HG03432 (cell line): Measurements from ENCODE around the gene CELF2.

Source experiments
- ATAC-seq: cut with Tn5 transposase; IDR thresholded peaks from one replicate; pipeline ENCODE4 v1.9.1; 2021; ENCODE audit warnings: mild to moderate bottlenecking, moderate library complexity; ENCODE audit not compliant: unreplicated experiment

CELF2 gene

DNA sequence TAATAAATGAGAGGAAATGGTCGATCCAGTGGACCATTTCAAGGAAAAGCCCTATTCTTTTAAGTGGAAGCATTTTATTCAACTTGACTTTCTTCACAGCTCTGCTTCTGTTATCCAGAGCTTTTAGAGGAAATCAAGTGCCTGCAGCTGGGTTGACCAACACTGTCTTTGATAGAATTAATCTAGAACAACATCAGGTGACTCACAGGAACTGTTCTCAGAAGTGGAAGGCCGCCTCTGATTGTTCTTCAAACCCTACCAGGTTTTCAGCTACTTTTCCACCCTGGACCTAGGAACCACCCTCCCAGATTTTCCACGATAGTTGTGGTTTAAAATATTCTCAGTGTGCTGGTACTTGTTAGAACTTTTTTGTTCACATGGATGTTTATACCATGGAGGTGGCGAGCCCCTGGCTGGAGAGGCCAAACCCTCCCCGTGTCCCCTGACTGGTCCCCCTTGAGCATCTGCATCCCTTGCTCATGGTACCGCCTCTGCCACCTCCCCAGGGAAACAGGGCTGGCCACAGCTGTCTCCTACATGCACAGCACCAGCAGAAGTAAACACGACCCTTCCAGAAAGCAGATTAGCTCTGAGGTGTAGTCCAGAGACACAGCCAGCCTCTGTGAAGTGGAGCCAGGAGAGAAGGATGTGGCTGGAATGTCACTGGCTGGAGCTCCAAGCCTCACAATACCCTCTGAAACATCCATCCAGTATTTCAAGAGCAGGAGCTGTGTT, 300.4 kb downstream of the CELF2 start:
- ATAC-seq: no peak

- no peak for ATAC-seq
These were observed 301.3 kb downstream of the CELF2 start for GRCh38 chr10:11318826-11319598.

- no peak for ATAC-seq
These were observed 302.4 kb downstream of the CELF2 start for GRCh38 chr10:11319990-11320602.

- ATAC-seq: no peak
These were observed 303.3 kb downstream of the CELF2 start for GRCh38 chr10:11320809-11321520.

- peak; percentile 68 for ATAC-seq
These were observed 305.0 kb downstream of the CELF2 start for GRCh38 chr10:11322698-11323097.

- no peak for ATAC-seq
These were observed 307.2 kb downstream of the CELF2 start for GRCh38 chr10:11324761-11325321.

- ATAC-seq: no peak
These were observed 308.1 kb downstream of the CELF2 start for GRCh38 chr10:11325817-11326216.

DNA sequence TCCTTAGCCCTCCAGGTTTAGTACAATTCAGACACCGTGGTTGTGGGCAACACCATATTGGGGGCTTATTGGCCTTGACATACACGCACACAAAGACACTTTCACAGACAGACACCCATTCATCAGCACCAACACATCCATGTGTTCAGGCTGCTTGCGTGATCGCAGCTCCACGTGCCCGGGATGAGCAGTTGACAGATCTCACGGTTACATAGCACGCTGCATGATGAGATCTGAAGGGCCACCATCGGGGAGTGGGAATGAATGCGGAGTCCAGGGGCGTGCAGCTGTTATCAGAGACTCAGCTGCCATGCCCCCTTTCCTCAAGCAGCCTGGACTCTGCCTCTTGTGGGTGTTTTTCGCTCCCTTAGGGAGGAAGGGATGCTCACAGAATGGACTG, 308.6 kb downstream of the CELF2 start:
- no peak for ATAC-seq

DNA sequence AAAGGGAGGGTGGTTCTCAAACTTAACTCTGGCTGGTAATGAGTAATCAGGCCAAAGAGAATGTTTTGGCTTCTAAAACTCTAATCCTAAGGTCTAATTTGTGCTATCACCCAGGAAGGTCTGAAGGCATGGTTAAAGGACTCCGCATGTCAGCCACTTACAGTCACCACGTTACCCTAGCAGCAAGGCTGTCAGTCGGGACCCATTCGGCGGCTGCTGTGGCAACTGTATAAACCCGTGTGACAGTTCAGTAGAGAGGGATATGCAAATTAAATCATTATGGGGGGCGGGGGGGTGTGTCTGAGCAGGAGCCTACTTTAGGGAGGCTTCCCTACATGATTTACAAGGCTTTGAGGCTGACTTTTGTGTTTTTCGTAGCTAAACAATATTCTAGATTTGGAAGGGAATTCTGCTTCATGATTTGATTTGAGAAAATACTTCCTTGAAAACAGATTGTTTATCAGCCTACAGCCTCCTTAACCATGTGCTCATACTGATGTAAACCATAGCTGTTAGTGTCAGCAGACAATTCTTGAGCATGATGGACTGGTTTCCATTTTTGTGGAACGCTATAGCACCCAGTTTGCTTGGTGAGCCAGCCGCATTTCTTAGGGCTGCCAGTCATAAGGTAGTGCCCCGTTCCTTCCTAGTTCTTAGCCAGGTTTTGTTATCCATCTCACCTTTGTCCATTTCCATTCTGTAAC, 309.4 kb downstream of the CELF2 start:
- ATAC-seq: no peak

DNA sequence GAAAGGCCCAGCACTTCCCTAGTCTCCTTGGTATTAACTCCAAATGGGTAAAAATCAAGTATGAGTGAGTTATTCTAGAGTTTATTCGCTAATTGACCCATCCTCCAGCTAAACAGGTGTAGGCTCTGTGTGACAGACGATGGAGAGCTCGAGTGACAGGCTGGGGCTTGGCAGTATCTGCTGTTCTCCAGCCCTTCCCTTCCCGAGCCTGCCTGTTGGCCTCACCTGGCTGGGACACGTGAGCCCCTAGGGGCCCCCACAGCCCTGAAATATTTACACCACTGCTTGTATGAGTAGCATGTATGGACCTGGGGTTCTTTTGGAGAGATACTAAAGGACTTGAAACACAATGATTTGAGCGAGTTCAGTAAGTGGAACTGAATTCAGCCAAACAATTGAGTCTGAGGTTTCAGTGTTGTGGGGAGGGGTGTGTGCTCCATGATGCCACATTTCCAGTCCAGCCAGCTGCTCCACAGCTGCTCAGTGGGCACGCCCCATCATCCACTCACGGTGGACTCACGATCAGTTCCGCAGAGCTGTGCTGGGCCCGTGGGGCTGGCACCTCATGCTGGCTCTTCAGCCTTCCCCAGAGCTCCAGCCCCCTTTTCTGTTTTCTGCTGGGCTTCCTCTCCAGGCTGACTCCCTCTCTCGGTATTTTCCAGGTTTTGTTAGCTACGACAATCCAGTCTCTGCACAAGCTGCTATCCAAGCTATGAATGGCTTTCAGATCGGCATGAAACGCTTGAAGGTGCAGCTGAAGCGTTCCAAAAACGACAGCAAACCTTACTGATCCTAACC, 310.8 kb downstream of the CELF2 start:
- no peak for ATAC-seq

DNA sequence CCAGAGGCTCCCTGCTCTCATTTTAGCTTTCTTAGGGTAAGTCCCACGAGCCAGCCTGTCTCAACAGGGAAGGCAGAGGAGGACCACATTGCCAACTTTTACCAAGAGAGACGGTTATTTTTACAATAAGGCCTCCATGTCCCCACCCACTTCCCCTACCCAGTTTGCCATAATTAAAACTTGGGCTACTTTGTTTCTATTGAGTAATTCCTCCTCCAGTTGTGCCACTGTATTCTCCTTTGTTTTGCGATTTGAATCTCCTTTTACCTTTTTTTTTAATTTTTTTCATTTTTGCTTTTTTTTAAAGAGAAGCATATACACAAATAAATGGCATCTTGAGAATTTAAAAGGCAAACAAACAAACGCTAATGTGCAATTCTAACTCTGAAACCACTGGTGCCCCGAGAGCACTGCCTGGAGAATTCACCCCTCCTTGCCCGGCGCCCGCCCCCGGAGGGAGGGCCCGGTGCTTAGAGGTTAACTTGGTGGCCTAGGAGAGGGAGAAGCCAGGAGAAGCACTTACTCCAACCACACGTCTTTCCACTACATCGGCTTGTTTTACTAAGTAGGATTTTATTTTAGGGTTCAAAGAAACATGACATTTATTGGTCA, 311.5 kb downstream of the CELF2 start:
- no peak for ATAC-seq

DNA sequence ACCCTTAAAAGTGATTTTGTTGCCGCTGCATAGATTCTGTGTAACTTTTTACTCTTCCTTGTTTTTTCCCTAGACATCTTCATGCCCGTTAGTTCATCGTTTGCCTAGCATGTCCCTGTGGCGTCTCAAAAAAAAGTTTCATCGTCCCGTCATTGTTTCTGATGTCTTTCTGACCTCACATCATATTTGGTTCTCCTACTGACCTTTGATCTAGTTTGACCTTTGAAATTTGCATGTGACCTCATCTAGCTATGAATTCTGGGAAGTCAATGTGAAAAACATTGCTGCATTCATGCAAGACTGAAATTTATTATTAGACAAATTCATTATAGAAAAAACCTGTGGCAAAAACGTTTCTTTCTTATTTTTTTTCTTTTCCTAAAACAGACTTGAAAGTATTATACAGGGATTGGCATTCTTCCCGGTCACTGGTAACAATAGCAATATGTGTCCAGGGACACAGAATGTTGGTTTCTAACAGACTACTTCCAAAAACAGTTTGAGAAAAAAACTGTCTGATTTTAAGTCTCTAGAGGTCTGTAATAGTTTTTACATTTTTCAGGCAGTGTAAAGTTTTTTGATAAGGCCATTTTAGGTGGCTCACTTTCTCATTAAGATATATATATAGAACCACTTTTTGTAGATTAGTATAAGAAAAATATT, 312.8 kb downstream of the CELF2 start:
- no peak for ATAC-seq

- ATAC-seq: no peak
These were observed 313.4 kb downstream of the CELF2 start for GRCh38 chr10:11331046-11331577.

- no peak for ATAC-seq
These were observed 314.1 kb downstream of the CELF2 start for GRCh38 chr10:11331726-11332125.

GRCh38 chr10:11332846-11333245, 315.2 kb downstream of the CELF2 start:
- no peak for ATAC-seq

- ATAC-seq: no peak
These were observed 316.8 kb downstream of the CELF2 start for GRCh38 chr10:11334436-11334835.

DNA sequence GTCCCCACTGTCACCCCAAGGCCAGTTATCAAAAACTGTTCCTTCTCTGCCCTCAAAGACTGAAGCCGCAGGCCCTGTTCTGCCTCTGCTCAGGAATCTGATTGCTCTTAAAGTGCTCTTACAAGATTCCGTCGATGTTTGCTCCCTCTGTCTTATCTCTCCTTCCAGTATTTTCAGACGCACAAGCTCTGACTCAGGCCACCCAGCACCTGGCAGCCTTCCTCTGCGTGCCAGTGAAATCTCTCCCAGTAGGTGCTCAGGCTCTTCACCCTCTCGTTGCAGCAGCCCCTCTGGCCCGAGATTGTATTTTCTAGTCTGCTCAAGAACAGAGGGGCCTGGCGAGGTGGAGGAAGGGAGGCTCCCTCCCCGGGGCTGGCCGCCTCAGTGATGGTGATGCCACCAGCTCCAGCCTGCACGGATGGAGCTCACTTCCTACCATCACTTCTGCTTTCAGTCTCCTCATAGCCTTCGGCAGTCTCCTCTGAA, 317.5 kb downstream of the CELF2 start:
- no peak for ATAC-seq

DNA sequence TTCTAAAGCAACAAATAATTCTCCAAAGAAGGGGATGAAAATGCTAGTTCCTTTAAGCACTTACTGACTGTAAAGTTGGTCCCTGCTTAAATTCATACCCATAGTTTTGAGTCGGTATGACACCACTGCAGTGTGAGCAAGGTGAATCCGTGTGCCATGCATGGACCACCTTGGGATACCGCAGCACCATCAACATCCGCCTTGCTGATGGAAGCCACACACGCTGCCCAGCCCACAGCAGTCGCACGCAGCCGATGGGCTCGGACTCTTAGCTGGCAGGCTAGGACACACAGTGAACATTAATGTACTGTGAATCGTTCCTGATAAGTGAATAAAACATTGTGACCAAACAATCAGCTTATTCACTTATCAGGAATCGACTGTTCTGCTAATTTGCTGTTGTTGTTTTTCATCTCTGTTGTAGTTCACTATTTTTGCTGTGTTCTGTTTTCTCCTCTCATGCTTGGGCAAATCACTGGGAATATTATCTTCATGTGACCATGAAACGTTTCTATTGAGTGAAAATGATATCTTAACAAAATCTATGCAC, 318.3 kb downstream of the CELF2 start:
- no peak for ATAC-seq
